Measurements from ENCODE around the gene PFDN6. TPM values are rescaled to one million over a fixed set of nuclear protein-coding genes. Genes with fewer than 3 reads are reported as not detected.

The PFDN6 gene
- total and polyA plus RNA-seq, 9 of the 15 experiments (the other 6 are each of a cell fraction or from before 2014, with no cell fraction given), result 6.8 to 475 (median 216) TPM

DNA sequence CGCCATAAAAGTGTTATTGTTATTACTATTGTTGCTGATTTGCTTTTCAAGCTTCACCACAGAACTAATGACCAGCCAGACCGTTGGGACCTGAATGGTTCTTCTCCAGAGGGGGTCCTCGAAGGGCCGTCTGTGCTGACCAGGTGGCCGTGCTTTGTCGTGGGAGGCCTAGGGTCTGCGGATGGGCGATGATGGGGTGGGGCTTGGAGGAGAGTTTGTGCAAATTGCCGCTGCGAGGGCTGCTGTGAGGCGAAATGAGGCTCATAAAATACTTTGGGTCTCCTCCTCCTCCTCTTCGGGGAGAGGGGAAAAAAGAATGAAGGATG, 34.2 kb downstream of the PFDN6 start (continued):
- TF ChIP-seq, protein P1, sequence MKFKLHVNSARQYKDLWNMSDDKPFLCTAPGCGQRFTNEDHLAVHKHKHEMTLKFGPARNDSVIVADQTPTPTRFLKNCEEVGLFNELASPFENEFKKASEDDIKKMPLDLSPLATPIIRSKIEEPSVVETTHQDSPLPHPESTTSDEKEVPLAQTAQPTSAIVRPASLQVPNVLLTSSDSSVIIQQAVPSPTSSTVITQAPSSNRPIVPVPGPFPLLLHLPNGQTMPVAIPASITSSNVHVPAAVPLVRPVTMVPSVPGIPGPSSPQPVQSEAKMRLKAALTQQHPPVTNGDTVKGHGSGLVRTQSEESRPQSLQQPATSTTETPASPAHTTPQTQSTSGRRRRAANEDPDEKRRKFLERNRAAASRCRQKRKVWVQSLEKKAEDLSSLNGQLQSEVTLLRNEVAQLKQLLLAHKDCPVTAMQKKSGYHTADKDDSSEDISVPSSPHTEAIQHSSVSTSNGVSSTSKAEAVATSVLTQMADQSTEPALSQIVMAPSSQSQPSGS (CRISPR knock-in tag; IDR thresholded peaks at IDR 0.05), result no peak
- TF ChIP-seq IFI16 (CRISPR knock-in tag; IDR thresholded peaks at IDR 0.05), result no peak
- TF ChIP-seq, protein P2, sequence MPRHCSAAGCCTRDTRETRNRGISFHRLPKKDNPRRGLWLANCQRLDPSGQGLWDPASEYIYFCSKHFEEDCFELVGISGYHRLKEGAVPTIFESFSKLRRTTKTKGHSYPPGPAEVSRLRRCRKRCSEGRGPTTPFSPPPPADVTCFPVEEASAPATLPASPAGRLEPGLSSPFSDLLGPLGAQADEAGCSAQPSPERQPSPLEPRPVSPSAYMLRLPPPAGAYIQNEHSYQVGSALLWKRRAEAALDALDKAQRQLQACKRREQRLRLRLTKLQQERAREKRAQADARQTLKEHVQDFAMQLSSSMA (CRISPR knock-in tag; IDR thresholded peaks at IDR 0.05), result no peak
- no peak for TF ChIP-seq CAMTA2 (CRISPR knock-in tag; conservative IDR thresholded peaks at IDR 0.05)
- TF ChIP-seq EZH2 (IDR thresholded peaks at IDR 0.05; ENCODE audit: borderline replicate concordance, low read depth, low read length), result no peak
- no peak for TF ChIP-seq SMARCA4 (IDR thresholded peaks at IDR 0.05)
- no peak for TF ChIP-seq NCOR1 (IDR thresholded peaks at IDR 0.05)
- no peak for TF ChIP-seq ZNF431 (CRISPR knock-in tag; IDR thresholded peaks at IDR 0.05)
- no peak for TF ChIP-seq KAT7 (CRISPR knock-in tag; IDR thresholded peaks at IDR 0.05; ENCODE audit: borderline replicate concordance)
- TF ChIP-seq FOXK2 (conservative IDR thresholded peaks at IDR 0.05 in 1 of 2, IDR thresholded peaks at IDR 0.05 in 1 of 2; ENCODE audit: low read depth in 2 of 2), result no peak
- TF ChIP-seq SMAD1 (IDR thresholded peaks at IDR 0.05; ENCODE audit: low read depth, low read length, partially characterized antibody), result no peak
- TF ChIP-seq NCOA4 (IDR thresholded peaks at IDR 0.05; ENCODE audit: partially characterized antibody), result no peak
- TF ChIP-seq MYC (IDR thresholded peaks at IDR 0.05; ENCODE audit: low read depth, low read length), result no peak
- no peak for TF ChIP-seq MYC (CRISPR knock-in tag; IDR thresholded peaks at IDR 0.05; ENCODE audit: borderline replicate concordance, low read depth)

Data from K562 (cell line).